GM23338 (cell line): ENCODE data around the gene PRSS21. TPM values are rescaled to one million over a fixed set of nuclear protein-coding genes. Genes with fewer than 3 reads are reported as not detected.

ENCODE experiments used
- ATAC-seq: fragments of 200-7000 bp; cut with Tn5 transposase; 3 replicates; pipeline ENCODE4 v1.9.1; 2020
- DNase-seq: peaks from one replicate; pipeline ENCODE4 v3.0.0-alpha.2; 2015; ENCODE audit warnings: low spot score
- H2AFZ ChIP-seq: fragments of 200-600 bp; sonication (generic); 2 replicates; pipeline ENCODE4 v1.8.0; 2016; ENCODE audit warnings: antibody characterized with exemption, mild to moderate bottlenecking, moderate library complexity
- H3F3A ChIP-seq: fragments of 200-600 bp; sonication (generic); replicated peaks from 2 replicates; pipeline ENCODE4 v1.8.0; 2017; ENCODE audit warnings: antibody characterized with exemption, mixed run types, low read depth
- H3K27ac ChIP-seq: fragments of 200-600 bp; sonication (generic); 2 replicates; pipeline ENCODE4 v1.6.1; 2016; ENCODE audit warnings: low read depth
- H3K27me3 ChIP-seq: fragments of 200-600 bp; sonication (generic); 2 replicates; pipeline ENCODE4 v1.8.0; 2016; ENCODE audit warnings: mild to moderate bottlenecking, mixed run types, moderate library complexity; ENCODE audit not compliant: insufficient read depth
- H3K36me3 ChIP-seq: fragments of 200-600 bp; sonication (generic); 2 replicates; pipeline ENCODE4 v1.8.0; 2016; ENCODE audit warnings: mild to moderate bottlenecking; ENCODE audit not compliant: insufficient read depth
- H3K4me1 ChIP-seq: fragments of 200-600 bp; sonication (generic); 2 replicates; pipeline ENCODE4 v1.8.0; 2016; ENCODE audit warnings: mild to moderate bottlenecking, moderate library complexity; ENCODE audit not compliant: insufficient read depth
- H3K4me2 ChIP-seq: fragments of 200-600 bp; sonication (generic); 2 replicates; pipeline ENCODE4 v1.7.1; 2017; ENCODE audit warnings: mixed run types
- H3K4me3 ChIP-seq: fragments of 200-600 bp; sonication (generic); 2 replicates; pipeline ENCODE4 v1.6.1; 2016; ENCODE audit warnings: mixed run types
- H3K79me2 ChIP-seq: fragments of 200-600 bp; sonication (generic); replicated peaks from 2 replicates; pipeline ENCODE4 v1.8.0; 2017; ENCODE audit warnings: mild to moderate bottlenecking; ENCODE audit not compliant: insufficient read depth
- H3K9me2 ChIP-seq: fragments of 200-600 bp; sonication (generic); 2 replicates; pipeline ENCODE4 v1.8.0; 2017; ENCODE audit not compliant: insufficient read depth
- H4K20me1 ChIP-seq: fragments of 200-600 bp; sonication (generic); replicated peaks from 2 replicates; pipeline ENCODE4 v1.8.0; 2017; ENCODE audit warnings: mild to moderate bottlenecking; ENCODE audit not compliant: insufficient read depth
- H3K27ac Mint-ChIP-seq: 2 replicates; pipeline ENCODE4 v1.8.0; 2020; ENCODE audit warnings: inconsistent platforms, mild to moderate bottlenecking, moderate library complexity, mixed read lengths
- H3K27me3 Mint-ChIP-seq: 3 replicates; pipeline ENCODE4 v1.8.0; 2022; ENCODE audit warnings: low read depth, mild to moderate bottlenecking, moderate library complexity, mixed read lengths, inconsistent platforms; ENCODE audit not compliant: insufficient read depth, poor library complexity
- H3K36me3 Mint-ChIP-seq: 3 replicates; pipeline ENCODE4 v1.8.0; 2021; ENCODE audit warnings: low read depth, mild to moderate bottlenecking, inconsistent platforms, moderate library complexity, mixed read lengths
- H3K4me1 Mint-ChIP-seq: 3 replicates; pipeline ENCODE4 v1.8.0; 2020; ENCODE audit warnings: mild to moderate bottlenecking, inconsistent platforms, mixed read lengths
- H3K4me3 Mint-ChIP-seq: 3 replicates; pipeline ENCODE4 v1.8.0; 2021; ENCODE audit warnings: moderate library complexity, mild to moderate bottlenecking, inconsistent platforms, mixed read lengths
- H3K9me3 Mint-ChIP-seq: 3 replicates; pipeline ENCODE4 v1.8.0; 2020; ENCODE audit warnings: moderate library complexity, mild to moderate bottlenecking, inconsistent platforms, mixed read lengths
- STAT1 ChIP-seq: IDR thresholded peaks from one replicate; pipeline ENCODE4 v1.6.1; 2016; ENCODE audit warnings: antibody characterized with exemption; ENCODE audit not compliant: unreplicated experiment
- ZNF114 ChIP-seq: fragments of 250-450 bp; sonication (Bioruptor Pico); IDR thresholded peaks from 2 replicates; pipeline ENCODE4 v1.5.0; 2020; ENCODE audit warnings: mild to moderate bottlenecking, moderate library complexity
- polyA plus RNA-seq: library from polyadenylated mRNA; unstranded; fragments of >200 nt; fragmentation: Nextera tagmentation; extraction: Ambion mirVana; gene quantifications from 2 replicates; pipeline ENCODE4 v1.2.1, GENCODE V29; 2016
- total RNA-seq: library from RNA; depleted of rRNA; stranded (reverse); fragments of >200 nt; shearing (Covaris generic); gene quantifications from 2 replicates; pipeline ENCODE4 v1.2.3, GENCODE V29; 2014
- TF ChIP-seq, protein P1 (sequence below): fragments of 250-450 bp; sonication (Bioruptor Pico); IDR thresholded peaks from 2 replicates; pipeline ENCODE4 v1.5.0; 2020; ENCODE audit warnings: mild to moderate bottlenecking, moderate library complexity

Gene PRSS21
- total and polyA plus RNA-seq, 2 experiments from 2014 or later, result 2.4 to 3.1 TPM

DNA sequence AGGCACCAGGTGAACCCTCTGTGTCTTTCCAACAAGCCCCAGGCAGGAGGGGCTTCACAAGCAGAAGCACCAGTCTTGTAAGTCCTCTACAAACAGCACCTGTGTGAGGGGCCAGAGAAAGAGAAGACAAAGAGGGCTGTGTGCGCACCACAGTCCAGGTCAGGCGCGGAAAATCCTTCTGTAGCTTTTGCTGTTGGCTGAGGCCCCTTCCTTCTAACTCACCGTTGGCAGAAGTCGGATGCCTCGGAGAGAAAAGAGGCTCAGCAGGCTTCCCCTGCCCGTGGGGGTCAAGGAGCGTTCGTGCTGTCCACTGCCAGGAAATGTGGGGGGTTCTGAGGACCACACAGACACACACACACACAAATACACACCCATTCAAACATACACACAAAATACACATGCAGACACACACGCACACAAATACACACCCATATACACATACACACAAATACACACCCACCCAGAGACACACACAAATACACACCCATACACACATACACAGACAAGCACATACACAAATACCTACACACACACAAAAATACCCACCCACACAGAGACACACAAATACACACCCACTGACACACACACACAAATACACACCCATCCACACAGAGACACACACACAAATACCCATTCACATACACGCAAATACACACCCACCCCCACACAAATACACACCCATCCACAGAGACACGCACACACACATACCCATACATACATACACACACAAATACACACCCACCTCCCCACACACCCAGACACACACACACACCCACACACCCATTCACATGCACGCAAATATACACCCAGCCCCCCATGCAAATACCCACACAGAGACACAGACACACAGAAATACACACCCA is 19.8 kb downstream of the PRSS21 start:
- H3K36me3 Mint-ChIP-seq, result no peaks in the 10 kb centered on the region

More for the DNA sequence above, 19.8 kb downstream of the PRSS21 start:
- DNase-seq (no peak), ATAC-seq (no peak)
- H3K4me1 Mint-ChIP-seq, result peaks cover 14% of the 10 kb centered on the region
- H3K4me3 Mint-ChIP-seq, result no peak overlapping the region
- no peaks in the 10 kb centered on the region for H3K4me1 ChIP-seq
- no peaks in the 10 kb centered on the region for H4K20me1 ChIP-seq
- TF ChIP-seq ZNF114 (CRISPR knock-in tag), result no peak
- TF ChIP-seq, protein P1, sequence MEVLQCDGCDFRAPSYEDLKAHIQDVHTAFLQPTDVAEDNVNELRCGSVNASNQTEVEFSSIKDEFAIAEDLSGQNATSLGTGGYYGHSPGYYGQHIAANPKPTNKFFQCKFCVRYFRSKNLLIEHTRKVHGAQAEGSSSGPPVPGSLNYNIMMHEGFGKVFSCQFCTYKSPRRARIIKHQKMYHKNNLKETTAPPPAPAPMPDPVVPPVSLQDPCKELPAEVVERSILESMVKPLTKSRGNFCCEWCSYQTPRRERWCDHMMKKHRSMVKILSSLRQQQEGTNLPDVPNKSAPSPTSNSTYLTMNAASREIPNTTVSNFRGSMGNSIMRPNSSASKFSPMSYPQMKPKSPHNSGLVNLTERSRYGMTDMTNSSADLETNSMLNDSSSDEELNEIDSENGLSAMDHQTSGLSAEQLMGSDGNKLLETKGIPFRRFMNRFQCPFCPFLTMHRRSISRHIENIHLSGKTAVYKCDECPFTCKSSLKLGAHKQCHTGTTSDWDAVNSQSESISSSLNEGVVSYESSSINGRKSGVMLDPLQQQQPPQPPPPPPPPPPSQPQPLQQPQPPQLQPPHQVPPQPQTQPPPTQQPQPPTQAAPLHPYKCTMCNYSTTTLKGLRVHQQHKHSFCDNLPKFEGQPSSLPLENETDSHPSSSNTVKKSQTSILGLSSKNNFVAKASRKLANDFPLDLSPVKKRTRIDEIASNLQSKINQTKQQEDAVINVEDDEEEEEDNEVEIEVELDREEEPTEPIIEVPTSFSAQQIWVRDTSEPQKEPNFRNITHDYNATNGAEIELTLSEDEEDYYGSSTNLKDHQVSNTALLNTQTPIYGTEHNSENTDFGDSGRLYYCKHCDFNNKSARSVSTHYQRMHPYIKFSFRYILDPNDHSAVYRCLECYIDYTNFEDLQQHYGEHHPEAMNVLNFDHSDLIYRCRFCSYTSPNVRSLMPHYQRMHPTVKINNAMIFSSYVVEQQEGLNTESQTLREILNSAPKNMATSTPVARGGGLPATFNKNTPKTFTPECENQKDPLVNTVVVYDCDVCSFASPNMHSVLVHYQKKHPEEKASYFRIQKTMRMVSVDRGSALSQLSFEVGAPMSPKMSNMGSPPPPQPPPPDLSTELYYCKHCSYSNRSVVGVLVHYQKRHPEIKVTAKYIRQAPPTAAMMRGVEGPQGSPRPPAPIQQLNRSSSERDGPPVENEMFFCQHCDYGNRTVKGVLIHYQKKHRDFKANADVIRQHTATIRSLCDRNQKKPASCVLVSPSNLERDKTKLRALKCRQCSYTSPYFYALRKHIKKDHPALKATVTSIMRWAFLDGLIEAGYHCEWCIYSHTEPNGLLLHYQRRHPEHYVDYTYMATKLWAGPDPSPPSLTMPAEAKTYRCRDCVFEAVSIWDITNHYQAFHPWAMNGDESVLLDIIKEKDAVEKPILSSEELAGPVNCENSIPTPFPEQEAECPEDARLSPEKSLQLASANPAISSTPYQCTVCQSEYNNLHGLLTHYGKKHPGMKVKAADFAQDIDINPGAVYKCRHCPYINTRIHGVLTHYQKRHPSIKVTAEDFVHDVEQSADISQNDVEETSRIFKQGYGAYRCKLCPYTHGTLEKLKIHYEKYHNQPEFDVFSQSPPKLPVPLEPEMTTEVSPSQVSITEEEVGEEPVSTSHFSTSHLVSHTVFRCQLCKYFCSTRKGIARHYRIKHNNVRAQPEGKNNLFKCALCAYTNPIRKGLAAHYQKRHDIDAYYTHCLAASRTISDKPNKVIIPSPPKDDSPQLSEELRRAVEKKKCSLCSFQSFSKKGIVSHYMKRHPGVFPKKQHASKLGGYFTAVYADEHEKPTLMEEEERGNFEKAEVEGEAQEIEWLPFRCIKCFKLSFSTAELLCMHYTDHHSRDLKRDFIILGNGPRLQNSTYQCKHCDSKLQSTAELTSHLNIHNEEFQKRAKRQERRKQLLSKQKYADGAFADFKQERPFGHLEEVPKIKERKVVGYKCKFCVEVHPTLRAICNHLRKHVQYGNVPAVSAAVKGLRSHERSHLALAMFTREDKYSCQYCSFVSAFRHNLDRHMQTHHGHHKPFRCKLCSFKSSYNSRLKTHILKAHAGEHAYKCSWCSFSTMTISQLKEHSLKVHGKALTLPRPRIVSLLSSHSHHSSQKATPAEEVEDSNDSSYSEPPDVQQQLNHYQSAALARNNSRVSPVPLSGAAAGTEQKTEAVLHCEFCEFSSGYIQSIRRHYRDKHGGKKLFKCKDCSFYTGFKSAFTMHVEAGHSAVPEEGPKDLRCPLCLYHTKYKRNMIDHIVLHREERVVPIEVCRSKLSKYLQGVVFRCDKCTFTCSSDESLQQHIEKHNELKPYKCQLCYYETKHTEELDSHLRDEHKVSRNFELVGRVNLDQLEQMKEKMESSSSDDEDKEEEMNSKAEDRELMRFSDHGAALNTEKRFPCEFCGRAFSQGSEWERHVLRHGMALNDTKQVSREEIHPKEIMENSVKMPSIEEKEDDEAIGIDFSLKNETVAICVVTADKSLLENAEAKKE, result no peak
- TF ChIP-seq STAT1, result no peak
- H3K4me2 ChIP-seq, result no peak overlapping the region
- H3K27me3 Mint-ChIP-seq, result peaks cover 14% of the 10 kb centered on the region
- H2AFZ ChIP-seq, result no peak overlapping the region
- H3K9me3 Mint-ChIP-seq, result no peaks in the 10 kb centered on the region; the same call in 2 of the 3 replicates
- no peak overlapping the region for H3K27ac Mint-ChIP-seq
- H3K9me2 ChIP-seq, result no peaks in the 10 kb centered on the region
- H3F3A ChIP-seq, result no peaks in the 10 kb centered on the region; the same call in 1 of the 2 replicates
- no peak overlapping the region for H3K4me3 ChIP-seq
- H3K79me2 ChIP-seq, result no peaks in the 10 kb centered on the region
- no peaks in the 10 kb centered on the region for H3K36me3 ChIP-seq
- H3K27me3 ChIP-seq, result no peaks in the 10 kb centered on the region
- H3K27ac ChIP-seq, result no peak overlapping the region
